Measurements from ENCODE around the gene ASTN2. TPM values are rescaled to one million over a fixed set of nuclear protein-coding genes. Genes with fewer than 3 reads are reported as not detected.

Gene ASTN2
- polyA plus RNA-seq, 2 of the 4 experiments (the other 2 are of a cell fraction): 5.8 to 11.6 TPM

DNA sequence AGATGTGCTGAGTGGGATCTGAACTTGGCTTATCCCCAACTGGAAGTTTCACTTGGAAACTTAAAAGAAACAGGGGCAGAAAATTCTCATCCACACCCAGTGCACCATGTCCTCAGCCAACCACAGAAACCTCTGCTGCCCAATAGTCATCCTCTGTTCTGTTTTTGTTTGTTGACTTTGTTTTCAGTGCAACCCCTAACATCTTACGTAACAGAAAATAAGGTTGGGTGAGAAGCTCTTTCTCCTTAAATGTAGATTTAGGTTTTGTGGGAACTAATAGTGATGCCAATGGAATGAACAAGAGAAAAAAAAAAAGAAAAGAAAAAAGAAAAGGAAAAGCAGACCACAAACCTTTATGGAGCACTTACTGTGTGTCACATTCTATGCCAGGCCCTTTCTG lies 998.4 kb downstream of the ASTN2 start:
- Histone ChIP-seq H3K4me2 (no peak overlapping the region), H3K4me1 (no peaks in the 10 kb centered on the region), H3K27ac (no peak overlapping the region), H3K9me3 (no peaks in the 10 kb centered on the region), H3K4me3 (no peak overlapping the region)
- ChIA-PET POLR2A (no interaction called here), CTCF (interaction anchor here (1.7 to 2.2 kb wide), 2 partner anchors 11 to 155 kb away, joined by 5 to 8 read pairs; no protein-coding TSS in a partner anchor)
- FAIRE-seq (no peak), ATAC-seq (no peak), DNase-seq (ENCODE audit: low read depth in 1 of 2, low spot score in 1 of 2) (no peak)
- 92% methylated on average over 1 of the region's 1 CpG for WGBS (ENCODE audit: missing lambda C conversion rate)
- TF ChIP-seq, protein P1, sequence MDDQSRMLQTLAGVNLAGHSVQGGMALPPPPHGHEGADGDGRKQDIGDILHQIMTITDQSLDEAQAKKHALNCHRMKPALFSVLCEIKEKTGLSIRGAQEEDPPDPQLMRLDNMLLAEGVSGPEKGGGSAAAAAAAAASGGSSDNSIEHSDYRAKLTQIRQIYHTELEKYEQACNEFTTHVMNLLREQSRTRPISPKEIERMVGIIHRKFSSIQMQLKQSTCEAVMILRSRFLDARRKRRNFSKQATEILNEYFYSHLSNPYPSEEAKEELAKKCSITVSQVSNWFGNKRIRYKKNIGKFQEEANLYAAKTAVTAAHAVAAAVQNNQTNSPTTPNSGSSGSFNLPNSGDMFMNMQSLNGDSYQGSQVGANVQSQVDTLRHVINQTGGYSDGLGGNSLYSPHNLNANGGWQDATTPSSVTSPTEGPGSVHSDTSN (IDR thresholded peaks at IDR 0.05): no peak
- TF ChIP-seq ZNF302 (CRISPR knock-in tag; IDR thresholded peaks at IDR 0.05) (no peak), NPAS2 (CRISPR knock-in tag; IDR thresholded peaks at IDR 0.05; ENCODE audit: borderline replicate concordance) (no peak), JUN (IDR thresholded peaks at IDR 0.05) (no peak), RAD21 (conservative IDR thresholded peaks at IDR 0.05 in 1 of 2, IDR thresholded peaks at IDR 0.05 in 1 of 2) (no peak), HOXB13 (CRISPR knock-in tag; IDR thresholded peaks at IDR 0.05; ENCODE audit: low read depth) (no peak), EP300 (IDR thresholded peaks at IDR 0.05) (no peak), ESRRA (IDR thresholded peaks at IDR 0.05; ENCODE audit: borderline replicate concordance, low read length) (no peak), HOXA7 (CRISPR knock-in tag; IDR thresholded peaks at IDR 0.05) (no peak)

DNA sequence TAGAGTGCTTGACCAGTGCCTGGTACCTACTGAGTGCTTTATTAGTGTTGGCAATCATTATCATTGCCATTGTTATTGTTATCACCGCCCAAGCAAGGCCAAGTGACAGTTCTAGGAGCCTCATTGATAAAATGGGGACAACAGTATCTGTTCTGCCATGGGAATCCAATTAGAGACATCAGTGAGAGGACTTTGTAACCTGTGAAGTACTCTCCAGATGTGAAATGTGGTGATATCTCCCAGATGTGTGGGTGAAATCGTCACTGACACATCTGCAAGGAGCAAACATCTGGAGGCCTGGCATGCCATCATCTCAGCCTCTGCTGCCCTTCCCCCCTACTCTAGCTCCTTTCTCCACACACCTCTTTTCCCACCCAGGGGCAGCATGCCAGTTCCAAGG lies 1000.5 kb downstream of the ASTN2 start:
- FAIRE-seq (no peak), ATAC-seq (no peak), DNase-seq (ENCODE audit: low read depth in 1 of 2, low spot score in 1 of 2) (no peak)
- WGBS (ENCODE audit: missing lambda C conversion rate): 90% methylated on average over 2 of the region's 2 CpGs
- Histone ChIP-seq H3K4me1 (no peaks in the 10 kb centered on the region), H3K9me3 (no peaks in the 10 kb centered on the region), H3K4me3 (no peak overlapping the region), H3K27ac (no peak overlapping the region), H3K4me2 (no peak overlapping the region)
- TF ChIP-seq USF2 (IDR thresholded peaks at IDR 0.05) (no peak), EHF (CRISPR knock-in tag; IDR thresholded peaks at IDR 0.05) (no peak), MAFK (IDR thresholded peaks at IDR 0.05; ENCODE audit: partially characterized antibody) (no peak)
- ChIA-PET POLR2A (no interaction called here), CTCF (no interaction called here)

- DNase-seq (ENCODE audit: low read depth in 1 of 2, low spot score in 1 of 2) (no peak), ATAC-seq (no peak), FAIRE-seq (no peak)
- 89% methylated on average over 1 of the region's 1 CpG for WGBS (ENCODE audit: missing lambda C conversion rate)
- no peak for TF ChIP-seq CBX8 (IDR thresholded peaks at IDR 0.05)
- TF ChIP-seq HES2 (IDR thresholded peaks at IDR 0.05): no peak
- TF ChIP-seq CHD2 (IDR thresholded peaks at IDR 0.05; ENCODE audit: low read length, partially characterized antibody): no peak
- no peak for TF ChIP-seq FOSL2 (IDR thresholded peaks at IDR 0.05)
- no peak for TF ChIP-seq FOSL2 (CRISPR knock-in tag; IDR thresholded peaks at IDR 0.05)
- TF ChIP-seq POLR2A (IDR thresholded peaks at IDR 0.05; ENCODE audit: low read length): no peak
- no peak for TF ChIP-seq PHF8 (IDR thresholded peaks at IDR 0.05; ENCODE audit: borderline replicate concordance, low read depth)
- TF ChIP-seq HDAC2 (IDR thresholded peaks at IDR 0.05): no peak
- no peak for TF ChIP-seq RCOR1 (IDR thresholded peaks at IDR 0.05; ENCODE audit: low read depth, low read length)
- TF ChIP-seq ZFP36 (IDR thresholded peaks at IDR 0.05; ENCODE audit: borderline replicate concordance, partially characterized antibody): no peak
- TF ChIP-seq USF2 (IDR thresholded peaks at IDR 0.05): no peak
- no peak for TF ChIP-seq CBX2 (IDR thresholded peaks at IDR 0.05; ENCODE audit: borderline replicate concordance, low read depth)
- TF ChIP-seq BHLHE40 (IDR thresholded peaks at IDR 0.05; ENCODE audit: low read depth, low read length): no peak
- no peak for TF ChIP-seq E2F6 (IDR thresholded peaks at IDR 0.05; ENCODE audit: borderline replicate concordance, low read depth)
- TF ChIP-seq RAD21 (conservative IDR thresholded peaks at IDR 0.05 in 1 of 2, IDR thresholded peaks at IDR 0.05 in 1 of 2): no peak
- no peak for TF ChIP-seq CEBPB (IDR thresholded peaks at IDR 0.05)
- no peak for TF ChIP-seq JUNB (IDR thresholded peaks at IDR 0.05)
- no peak overlapping the region for H3K27ac ChIP-seq
- CTCF ChIA-PET: interaction anchor here (0.8 to 3.2 kb wide), 5 partner anchors 11 to 250 kb away, joined by 3 to 20 read pairs (median 5); no protein-coding TSS in a partner anchor
- H3K4me1 ChIP-seq: no peaks in the 10 kb centered on the region
- no peak overlapping the region for H3K4me2 ChIP-seq
- no peaks in the 10 kb centered on the region for H3K9me3 ChIP-seq
- POLR2A ChIA-PET: no interaction called here
- no peak overlapping the region for H3K4me3 ChIP-seq
Observed at GRCh38 chr9:116411506-116411905, 1003.4 kb downstream of the ASTN2 start.
